ENCODE data around the gene NHP2. TPM values are rescaled to one million over a fixed set of nuclear protein-coding genes. Genes with fewer than 3 reads are reported as not detected.
"Not testable (repeated sequence)": the region's sequence is repeated elsewhere in the genome, so short reads cannot be mapped to it uniquely, and the experiment has no call there.

NHP2 gene
- total RNA-seq, 1 experiment from 2014 or later = 470 TPM

DNA sequence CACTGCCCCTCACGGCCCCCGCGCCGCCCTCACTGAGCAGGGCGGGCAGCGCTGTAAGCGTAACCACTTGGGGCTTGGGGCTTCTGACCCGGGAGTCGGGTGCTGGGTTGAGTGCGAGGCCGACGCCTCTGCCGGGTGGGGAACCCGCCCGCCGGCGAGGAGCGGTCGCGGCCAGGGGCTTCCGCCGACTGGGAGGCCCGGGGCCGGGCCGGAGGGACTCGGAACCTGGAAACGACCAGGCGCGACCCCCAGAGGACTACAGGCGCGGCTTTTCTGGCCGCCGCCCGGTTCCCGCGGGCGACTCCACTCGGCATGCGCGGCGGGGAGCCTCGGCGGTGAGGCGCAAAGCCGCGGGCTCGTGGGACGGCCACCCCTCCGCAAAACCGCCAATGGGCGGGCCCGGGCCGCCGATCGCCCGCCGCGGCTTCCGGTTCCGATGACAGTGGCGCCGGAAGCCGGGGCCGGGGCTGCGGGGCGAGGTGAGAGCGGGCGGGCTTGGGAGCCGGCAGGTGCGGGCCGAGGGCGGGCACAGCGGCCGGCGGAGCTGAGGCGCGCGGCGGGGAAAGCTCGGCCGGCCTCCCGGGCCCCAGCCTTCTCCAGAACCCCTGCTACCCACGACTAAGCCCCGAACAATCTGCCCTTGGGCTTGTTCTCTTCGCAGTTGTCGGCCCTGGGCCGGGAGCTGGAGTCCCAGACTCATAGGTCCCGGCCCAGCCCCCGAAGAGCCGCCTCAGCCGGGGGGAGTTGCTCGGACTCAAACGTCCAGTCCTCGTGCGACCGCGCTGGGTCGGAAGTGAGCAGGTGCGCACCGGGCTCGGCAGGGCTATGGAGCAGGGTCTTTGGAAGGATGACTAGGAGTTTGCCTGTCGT lies 22.9 kb downstream of the NHP2 start, which contains the start of gene RMND5B:
RMND5B (plus strand) TSS at position 439 of the 870 bp plus-strand sequence. CDS start 7,106 bp downstream, outside the sequence.
- peak; percentile 50 for DNase-seq (ENCODE audit: low spot score)

DNA sequence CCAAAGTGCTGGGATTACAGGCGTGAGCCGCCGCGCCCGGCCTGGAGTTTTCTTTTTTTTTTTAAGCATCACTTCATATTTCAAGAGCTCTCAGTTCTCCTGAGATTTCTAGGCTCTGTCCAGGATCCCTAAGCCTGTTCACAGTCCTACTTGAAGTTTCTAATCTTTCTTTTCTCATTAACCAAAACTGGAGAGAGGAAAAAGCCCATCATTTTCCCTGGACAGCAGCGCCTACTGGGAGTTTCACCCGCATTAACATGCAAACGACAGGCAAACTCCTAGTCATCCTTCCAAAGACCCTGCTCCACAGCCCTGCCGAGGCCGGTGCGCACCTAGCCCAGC lies 23.5 kb downstream of the NHP2 start:
- DNase-seq (ENCODE audit: low spot score) = not testable (repeated sequence)

DNA sequence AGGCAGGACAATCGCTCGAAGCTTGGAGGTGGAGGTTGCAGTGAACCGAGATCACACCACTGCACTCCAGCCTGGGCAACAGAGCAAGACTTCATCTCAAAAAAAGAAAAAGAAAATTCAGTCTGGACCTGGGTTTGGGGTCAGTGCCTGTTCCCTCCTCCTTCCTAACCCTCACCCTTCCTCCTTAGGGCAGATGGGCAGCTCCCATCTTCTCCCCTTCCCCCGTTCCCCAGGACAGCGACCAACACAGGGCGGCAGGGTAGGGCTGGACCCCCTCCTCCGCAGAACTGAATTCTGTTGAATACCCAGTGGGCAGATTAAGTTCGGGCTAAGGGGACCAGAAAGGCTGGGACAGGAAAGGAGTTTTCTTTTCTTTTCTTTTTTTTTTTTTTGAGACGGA lies 24.4 kb downstream of the NHP2 start:
- DNase-seq (ENCODE audit: low spot score) = no peak

DNA sequence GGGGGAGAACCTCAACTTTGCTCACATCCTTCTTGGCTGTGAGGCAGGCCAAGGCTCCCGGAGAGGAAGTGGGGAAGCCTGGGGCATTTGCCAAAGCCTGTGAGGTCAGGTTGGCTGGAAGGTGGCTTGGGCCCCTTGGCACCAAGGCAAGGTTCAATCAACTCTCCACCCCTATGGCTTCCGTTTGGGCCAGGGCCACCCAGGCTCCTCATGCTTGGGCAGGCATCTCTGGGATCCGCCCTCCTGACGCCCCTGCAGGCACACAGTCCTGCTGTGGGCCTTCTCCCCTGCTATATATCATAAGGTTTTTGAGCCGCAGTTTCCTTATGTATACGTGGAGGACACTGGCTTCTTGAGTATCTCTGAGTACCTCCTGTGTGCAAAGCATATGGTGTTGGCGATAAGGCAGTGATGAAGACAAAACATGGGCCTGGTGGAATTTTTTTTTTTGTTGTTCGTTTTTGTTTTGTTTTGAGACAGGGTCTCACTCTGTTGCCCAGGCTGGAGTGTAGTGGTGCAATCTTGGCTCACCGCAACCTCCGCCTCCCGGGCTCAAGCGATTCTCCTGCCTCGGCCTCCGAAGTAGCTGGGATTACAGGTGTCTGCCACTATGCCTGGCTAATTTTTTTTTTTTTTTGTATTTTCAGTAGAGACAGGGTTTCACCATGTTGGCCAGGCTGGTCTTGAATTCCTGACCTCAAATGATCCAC lies 26.2 kb downstream of the NHP2 start:
- DNase-seq (ENCODE audit: low spot score) = not testable (repeated sequence)

DNA sequence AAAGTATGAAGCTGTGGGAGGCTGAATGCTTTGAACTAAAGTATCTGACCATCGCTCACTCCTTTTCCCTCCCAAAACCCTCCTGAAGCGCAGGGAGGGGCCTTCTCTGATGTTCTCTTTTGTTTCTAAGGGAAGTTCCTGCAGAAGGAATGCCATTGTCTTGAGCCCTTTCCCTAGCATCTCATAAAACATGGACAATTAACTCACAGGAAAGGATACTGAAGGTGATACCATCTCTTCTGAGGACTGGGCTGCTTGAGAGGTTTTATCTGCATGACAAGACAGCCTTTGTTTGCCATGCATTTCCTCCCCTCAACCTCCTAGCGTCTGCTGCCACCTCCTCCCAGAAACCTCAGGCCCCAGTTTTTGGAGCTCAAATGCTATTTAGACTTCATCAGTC lies 27.1 kb downstream of the NHP2 start:
- DNase-seq (ENCODE audit: low spot score) = no peak

DNA sequence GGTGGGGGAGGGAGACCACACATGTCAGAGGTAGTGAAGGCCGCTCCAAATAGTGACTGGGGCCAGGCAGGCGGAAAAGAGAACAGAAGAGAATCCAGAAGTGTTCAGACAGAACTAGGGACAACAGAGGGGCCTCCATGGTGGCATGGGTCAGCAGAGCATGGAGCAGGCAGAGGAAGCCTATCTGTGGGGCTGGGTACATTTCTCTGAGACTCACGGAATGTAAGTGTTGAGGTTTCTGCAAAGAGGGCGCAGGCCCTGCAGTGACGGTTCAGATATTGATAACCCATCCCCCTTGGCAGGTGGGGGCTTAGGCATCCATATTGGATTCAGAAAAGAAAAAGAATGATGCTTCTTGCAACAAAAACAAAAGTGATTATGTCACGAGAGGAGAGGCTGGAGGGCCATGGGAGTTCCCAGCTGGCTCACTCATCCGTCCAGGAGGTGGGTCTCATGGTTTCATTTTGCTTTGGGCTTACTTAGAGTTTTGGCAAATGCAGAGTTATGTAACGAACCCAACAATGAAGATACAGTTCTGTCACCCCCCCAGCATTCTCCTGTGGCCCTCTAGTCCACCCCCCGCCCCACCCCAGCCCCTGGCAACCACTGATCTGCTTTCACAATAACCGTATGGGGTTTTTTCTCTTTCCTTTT lies 28.3 kb downstream of the NHP2 start:
- DNase-seq (ENCODE audit: low spot score) = no peak

DNA sequence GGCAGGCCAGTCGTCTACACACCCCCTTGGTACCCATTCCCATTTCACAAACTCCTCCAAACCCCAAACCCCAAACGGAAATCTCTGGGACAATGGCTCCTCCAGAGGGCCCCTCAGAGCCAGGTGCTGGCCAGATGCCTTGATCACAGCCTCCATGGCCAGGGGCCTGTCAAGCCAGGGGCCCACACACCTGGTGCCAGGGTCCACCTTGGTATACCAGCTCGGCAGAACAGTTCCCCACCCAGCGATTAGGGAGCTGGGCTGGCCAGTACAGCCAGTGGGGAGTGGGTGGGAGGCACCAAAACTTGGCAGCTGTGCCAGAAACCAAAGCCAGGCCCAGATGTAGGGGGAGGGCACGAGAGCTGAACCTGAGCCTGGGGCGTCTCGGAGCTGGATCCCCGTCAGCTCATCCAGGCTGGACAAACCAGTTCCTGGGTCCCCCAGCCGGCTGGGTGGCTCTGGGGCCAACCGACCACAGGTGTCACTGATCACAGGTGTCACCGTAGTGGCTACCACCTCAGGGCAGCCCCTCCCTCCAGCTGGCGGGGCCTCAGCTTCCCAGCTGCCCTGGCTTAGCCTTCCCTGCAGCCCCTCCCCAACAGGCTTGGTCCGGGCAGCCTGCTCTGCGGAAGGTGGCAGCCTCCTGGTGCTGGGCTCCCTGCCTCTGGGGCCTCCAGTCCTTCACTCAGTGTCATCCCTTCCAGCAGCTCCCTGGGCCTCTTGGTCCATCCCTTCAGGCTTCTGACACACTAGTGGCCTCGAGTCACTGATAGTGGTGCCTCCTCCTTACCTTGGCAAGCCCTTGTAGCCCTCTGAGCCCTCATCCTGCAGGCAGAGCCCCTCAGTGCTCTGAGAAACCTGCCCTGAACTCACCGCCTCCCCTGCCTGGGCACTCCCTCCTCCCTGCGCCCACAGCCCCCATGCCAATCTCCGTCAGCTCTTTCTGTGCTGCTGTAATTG lies 29.4 kb downstream of the NHP2 start:
- no peak for DNase-seq (ENCODE audit: low spot score)

DNA sequence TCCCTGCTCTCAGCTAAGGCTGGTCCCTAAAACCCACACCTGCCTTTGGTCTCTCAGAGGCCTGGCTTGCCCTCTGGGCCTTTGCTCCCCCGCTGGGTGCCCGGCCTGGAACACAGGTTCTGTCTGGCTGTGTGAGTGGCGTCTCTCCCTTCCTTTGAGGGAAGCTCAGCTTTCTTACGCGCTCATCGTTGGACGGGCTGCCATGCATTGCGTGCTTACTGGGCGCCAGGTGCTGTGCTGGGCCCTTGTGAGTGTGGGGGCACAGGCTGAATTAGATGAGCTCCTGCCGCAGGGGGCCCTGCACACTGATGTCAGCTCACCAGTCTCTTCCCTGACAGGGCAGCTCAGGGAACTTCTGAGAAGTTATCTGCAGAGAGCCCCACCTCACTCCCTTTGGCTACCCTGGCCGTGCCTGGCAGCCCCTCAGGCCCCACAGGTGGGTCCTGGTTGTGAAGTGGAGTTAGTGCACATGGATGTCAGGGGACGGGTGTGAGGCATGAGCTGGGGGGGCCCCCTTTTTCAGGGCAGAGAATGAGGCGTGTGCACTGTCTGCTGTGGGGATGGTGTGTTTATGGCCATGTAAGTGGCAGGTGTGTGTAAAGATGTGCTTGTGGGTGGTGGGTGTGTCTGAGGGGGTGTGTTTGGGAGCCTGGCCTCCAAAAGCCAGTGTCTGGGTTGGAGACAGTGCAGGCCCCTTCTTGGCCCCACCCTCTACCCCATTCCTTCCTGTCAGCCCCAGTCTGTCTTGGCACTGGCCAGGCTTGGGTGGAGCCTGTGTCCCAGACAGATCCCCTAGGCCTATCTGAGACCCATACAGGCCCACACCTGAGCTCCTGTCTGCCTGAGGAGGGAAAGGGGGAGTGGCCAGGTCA lies 30.4 kb downstream of the NHP2 start:
- DNase-seq (ENCODE audit: low spot score) = no peak

DNA sequence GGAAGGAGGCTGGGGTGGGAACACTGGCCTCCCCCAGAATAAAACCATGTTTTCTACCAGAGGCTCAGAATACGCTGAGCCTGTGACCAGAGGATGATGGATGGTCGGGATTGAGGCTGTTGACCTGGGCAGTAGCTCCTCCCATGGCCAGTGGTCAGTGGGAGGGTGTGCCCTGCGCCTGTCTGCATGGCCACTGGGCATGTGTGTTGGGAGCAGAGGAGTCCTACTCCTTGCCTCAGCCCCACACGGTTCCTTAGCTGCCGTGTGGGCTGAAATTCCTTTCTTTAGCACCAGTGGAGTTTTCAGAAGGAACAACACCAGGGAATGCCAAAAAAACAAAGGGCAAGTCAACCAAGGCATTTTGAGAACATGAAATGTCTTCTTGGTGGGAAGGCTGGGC lies 31.3 kb downstream of the NHP2 start:
- no peak for DNase-seq (ENCODE audit: low spot score)

DNA sequence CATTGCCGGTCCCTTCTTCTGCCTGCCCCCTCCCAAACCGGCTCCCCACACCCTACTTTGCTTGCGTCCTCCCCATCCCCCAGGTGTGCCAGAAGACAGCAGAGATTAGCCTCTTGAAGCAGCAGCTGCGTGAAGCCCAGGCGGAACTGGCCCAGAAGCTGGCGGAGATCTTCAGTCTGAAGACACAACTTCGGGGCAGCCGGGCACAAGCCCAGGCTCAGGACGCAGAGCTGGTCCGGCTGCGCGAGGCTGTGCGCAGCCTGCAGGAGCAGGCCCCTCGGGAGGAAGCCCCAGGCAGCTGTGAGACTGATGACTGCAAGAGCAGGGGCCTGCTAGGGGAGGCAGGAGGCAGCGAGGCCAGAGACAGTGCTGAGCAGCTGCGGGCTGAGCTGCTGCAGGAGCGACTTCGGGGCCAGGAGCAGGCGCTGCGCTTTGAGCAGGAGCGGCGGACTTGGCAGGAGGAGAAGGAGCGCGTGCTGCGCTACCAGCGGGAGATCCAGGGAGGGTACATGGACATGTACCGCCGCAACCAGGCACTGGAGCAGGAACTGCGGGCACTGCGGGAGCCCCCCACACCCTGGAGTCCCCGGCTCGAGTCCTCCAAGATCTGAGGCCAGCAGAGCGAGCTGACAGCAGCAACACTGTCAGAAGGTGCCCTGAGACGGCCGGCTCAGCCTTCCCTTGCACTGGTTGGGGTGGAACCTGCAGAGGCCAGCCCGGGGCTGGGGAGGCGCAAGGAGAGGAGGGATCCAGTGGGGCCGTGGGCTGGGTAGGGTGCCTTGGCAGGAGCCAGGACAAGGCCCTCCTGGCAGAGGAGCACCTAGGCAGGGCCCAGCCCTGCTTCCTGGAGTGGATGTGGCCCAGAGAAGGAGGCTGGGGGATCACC lies 32.1 kb downstream of the NHP2 start:
- DNase-seq (ENCODE audit: low spot score) = no peak

DNA sequence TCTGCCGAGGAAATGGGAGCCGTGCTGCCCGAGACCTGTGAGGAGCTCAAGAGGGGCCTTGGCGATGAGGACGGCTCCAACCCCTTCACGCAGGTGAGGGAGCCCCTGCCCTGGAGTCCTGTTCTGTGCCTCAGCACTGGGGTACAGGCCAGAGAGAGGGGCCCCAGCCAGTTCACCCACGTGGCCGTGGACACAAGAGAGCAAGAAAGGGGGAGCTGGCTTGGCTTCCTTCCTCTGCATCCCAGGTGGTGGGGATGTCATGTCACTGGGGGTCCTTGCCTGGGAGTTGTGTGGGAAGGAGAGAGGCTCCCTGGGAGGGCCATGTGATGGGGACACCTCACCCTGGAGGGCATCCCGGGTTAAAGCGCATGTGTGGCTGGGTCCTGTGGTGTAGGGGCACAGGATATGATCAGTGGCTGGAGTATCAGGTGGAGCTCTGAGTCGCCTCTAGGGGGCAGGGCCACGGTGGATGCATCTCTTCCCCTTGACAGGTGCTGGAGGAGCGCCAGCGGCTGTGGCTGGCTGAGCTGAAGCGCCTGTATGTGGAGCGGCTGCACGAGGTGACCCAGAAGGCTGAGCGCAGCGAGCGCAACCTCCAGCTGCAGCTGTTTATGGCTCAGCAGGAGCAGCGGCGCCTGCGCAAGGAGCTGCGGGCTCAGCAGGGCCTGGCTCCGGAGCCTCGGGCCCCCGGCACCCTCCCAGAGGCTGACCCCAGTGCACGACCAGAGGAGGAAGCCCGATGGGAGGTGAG lies 32.9 kb downstream of the NHP2 start:
- peak; percentile 70 for DNase-seq (ENCODE audit: low spot score)

DNA sequence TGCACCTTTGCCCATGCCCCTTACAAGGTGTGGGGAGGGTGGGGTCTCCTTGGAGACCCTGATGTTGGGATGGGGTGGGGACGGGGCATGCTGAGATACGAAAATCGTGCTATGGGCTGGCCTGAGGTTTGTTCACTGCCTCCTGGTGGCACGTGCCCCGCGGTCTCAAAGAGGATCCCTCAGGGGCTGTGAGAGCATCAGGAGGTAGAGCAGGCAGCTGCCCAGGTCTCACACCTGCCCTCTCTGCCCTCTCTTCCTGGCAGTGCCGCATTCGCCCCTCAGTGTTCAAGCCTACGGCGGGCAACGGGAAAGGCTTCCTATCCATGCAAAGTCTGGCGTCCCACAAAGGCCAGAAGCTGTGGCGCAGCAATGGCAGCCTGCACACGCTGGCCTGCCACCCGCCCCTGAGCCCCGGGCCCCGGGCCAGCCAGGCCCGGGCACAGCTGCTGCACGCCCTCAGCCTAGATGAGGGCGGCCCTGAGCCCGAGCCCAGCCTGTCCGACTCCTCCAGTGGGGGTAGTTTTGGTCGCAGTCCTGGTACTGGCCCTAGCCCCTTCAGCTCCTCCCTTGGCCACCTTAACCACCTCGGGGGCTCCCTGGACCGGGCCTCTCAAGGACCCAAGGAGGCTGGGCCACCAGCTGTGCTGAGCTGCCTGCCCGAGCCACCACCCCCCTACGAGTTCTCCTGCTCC lies 33.6 kb downstream of the NHP2 start:
- DNase-seq (ENCODE audit: low spot score) = no peak

DNA sequence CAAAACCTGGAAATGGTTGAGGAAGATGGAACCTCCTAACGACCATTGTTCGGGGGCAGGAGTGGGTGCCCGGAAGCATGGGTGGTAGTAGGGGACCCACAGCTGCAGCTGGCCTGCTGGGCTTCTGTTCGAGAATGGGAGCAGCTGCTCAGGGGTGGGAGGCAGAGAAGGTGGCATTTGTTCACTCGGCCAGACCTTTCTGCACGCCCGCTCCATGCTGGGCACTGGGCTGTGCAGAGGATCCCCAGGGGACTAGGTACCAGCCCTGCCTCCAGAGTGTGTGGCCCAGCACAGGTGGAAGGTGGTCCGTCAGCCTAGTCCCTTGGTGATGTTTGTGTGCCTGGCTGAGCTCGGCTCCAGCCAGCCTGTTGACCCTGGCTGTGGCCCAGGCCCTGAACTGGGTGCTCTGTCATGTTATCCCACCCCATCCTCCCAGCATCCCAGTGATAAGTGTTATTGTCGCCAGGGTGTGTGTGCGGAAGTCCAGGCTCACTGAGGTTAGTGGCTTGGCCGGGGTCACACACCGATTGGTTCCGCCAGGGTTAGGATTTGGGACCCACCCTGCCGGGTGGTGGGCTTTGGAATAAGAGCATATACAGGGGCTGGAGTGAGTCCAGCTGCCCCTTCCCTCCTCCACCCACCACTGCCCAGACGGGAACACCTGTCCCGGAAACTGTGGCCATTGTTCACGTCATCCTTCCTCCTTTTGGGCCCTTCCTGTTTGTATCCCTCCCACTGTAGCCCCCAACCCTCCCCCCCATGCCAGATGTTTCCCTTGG lies 35.6 kb downstream of the NHP2 start:
- no peak for DNase-seq (ENCODE audit: low spot score)

DNA sequence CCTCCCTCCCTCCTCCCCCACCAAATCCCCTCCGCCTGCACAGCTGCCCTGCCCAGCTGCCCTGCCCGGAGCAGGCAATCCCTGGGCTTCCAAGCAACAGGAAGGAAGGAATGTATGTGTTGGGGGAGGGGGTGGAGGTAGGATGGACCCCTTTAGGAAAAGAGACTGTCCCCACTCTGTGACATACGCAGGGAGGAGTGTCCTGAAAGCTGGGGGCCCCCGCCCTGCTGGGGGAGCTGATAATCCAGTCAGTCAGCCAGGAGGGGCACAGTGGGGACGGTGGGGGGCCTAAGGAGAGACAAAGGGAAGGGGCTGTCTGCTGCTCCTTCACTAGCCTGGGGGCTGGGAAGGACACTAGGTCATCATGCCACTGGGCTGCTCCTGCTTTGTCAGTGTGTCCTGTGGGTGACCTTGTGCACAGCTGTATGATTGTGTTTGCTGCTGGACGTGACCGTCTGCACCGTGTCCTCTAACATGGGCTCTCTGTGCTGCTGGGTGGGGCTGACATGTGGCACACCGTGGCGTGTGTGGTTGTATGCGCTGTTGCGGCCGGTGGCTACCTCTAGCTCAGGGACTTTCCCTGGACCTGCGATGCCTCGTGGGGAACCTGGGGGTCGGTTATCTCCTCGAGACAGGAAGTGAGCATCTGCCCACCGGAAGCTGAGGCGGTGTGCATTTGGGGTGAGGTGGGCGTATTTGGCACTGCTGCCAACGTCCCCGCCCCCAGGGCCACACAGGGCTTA lies 37.4 kb downstream of the NHP2 start:
- DNase-seq (ENCODE audit: low spot score) = no peak

DNA sequence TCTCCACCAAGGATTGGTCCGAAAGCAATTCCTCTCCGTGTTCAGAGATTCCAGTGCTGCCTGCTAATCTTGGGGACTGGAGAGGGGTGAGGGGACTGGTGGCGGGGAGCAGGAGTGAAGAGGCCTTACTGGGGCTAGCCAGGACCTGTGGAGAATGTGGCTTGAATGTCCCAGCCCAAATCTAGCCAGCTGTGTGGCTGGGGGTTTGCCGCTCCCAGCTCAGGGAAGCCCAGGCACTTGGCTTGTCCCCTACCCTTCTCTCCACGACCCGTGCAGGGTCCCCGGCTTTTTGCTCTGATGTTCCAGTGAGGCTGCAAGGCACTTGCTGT lies 37.9 kb downstream of the NHP2 start:
- no peak for DNase-seq (ENCODE audit: low spot score)

DNA sequence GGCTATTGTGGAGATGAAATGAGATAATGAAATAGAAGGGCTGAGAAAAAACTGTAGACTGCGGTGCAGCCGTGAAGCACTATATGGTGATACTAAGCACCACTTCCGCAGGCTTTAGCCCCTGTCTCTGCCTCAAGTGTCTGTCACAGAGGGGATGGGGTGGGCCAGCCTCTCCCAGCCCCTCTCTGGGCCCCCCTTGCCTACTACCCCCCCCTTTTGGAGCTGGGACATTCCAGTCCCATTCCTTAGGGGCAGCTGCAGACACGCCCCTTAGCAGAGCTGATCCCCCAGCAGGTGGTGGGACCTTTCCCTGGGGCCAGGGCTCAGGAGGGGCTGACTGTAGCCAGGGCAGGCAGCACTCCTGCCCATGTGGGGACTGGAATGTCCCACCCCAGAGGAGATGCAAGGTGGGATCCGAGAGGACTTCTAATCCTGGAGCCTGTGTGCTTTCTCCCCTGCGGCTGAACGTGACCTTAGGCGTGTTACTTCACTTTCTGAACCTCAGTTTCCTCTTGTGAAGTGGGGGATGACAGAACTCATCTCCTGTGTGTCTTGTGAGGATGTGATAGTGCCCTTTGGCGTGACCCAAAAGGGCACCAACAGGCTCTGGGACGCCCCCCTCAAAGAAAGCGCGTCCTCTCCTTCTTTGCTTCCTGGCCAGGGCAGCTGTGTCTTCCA lies 38.4 kb downstream of the NHP2 start:
- no peak for DNase-seq (ENCODE audit: low spot score)

All from A172 (cell line).